Endothelial cell of hepatic sinusoid (primary cell): ENCODE results near the gene ADGRG3.

Experiments
- in situ Hi-C: cut with HindIII; loops from 2 replicates; pipeline ENCODE4 v1.10.0; 2017; ENCODE audit warnings: low sequenced_read_pairs

Gene ADGRG3

GRCh38 chr16:57645691-57646387 lies 22.3 kb upstream of the ADGRG3 start:
- in situ Hi-C loops: loop anchor here (5.0 to 10.0 kb wide), 2 partner anchors 41 to 239 kb away; no protein-coding TSS in a partner anchor

DNA sequence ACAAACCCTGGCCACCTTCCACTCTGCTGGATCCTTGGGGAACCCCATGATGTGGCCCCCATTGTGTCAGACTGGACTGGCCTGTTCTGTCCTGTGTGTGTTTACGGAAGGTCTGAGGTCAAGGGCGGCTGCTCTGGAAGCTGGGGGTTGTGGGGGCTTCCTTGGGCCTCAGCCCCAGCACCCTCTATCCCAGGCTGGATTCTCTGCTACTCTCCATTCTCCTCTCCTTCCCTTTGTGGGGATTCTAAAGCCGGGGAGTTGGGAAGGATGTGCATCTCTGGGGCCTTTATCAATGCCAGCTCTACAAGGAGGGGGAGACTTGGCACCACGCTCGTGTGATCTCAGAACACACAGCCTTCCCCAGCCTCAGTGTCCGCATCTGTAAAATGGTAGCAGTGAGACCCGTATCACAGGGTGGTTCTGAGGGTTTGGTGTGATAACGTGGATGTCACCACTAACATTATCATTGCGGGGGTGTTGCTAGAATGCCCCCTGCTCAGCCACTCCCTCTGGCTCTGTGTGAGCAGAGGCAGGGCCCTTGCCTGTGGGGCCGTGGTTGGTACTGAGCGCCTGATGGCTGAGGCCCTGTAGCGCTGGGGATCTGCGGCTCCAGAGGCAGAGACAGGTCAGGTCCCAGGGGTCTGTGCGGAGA lies 21.6 kb upstream of the ADGRG3 start:
- in situ Hi-C loops: loop anchor here (5.0 to 10.0 kb wide), 2 partner anchors 41 to 238 kb away; no protein-coding TSS in a partner anchor

- in situ Hi-C loops: loop anchor here (5.0 to 10.0 kb wide), 2 partner anchors 40 to 237 kb away; no protein-coding TSS in a partner anchor
Observed at GRCh38 chr16:57647136-57647875, 20.8 kb upstream of the ADGRG3 start.

- in situ Hi-C loops: loop anchor here (5.0 to 10.0 kb wide), 2 partner anchors 39 to 237 kb away; no protein-coding TSS in a partner anchor
Observed at GRCh38 chr16:57648125-57648524, 20.0 kb upstream of the ADGRG3 start.

GRCh38 chr16:57648581-57649442 lies 19.3 kb upstream of the ADGRG3 start:
- in situ Hi-C loops: loop anchor here (5.0 to 10.0 kb wide), 2 partner anchors 38 to 236 kb away; no protein-coding TSS in a partner anchor

DNA sequence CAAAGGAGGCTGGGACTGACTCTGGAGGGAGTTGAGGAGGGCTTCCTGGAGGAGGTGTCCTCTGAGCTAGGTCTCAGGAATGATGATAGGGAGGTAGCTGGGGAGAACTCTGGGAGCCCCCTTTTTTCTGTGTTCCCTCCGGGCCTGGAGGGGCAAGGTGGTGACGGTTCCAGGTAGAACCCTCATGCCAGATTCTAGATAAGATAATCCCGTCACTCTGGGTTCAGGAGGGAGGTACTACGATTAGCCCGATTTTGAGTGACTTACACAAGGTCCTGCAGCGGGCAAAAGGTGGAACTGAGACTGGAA lies 18.7 kb upstream of the ADGRG3 start:
- in situ Hi-C loops: loop anchor here (5.0 to 10.0 kb wide), 2 partner anchors 38 to 235 kb away; no protein-coding TSS in a partner anchor

DNA sequence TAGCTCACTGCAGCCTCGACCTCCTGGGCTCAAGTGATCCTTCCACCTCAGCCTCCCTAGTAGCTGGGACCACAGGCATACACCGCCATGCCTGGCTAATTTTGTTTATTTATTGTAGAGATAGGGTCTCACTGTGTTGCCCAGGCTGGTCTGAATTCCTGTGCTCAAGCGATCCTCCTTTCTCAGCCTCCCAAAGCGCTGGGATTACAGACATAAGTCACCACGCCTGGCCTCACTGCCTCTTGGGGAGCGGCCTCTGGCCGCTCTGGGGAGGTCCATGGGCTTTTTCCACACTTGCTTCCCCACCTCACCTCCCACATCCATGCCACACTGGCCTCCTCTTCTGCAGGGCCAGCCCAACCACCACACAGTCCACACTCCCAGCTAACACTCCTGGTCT lies 18.3 kb upstream of the ADGRG3 start:
- in situ Hi-C loops: loop anchor here (5.0 to 10.0 kb wide), 2 partner anchors 37 to 235 kb away; no protein-coding TSS in a partner anchor

DNA sequence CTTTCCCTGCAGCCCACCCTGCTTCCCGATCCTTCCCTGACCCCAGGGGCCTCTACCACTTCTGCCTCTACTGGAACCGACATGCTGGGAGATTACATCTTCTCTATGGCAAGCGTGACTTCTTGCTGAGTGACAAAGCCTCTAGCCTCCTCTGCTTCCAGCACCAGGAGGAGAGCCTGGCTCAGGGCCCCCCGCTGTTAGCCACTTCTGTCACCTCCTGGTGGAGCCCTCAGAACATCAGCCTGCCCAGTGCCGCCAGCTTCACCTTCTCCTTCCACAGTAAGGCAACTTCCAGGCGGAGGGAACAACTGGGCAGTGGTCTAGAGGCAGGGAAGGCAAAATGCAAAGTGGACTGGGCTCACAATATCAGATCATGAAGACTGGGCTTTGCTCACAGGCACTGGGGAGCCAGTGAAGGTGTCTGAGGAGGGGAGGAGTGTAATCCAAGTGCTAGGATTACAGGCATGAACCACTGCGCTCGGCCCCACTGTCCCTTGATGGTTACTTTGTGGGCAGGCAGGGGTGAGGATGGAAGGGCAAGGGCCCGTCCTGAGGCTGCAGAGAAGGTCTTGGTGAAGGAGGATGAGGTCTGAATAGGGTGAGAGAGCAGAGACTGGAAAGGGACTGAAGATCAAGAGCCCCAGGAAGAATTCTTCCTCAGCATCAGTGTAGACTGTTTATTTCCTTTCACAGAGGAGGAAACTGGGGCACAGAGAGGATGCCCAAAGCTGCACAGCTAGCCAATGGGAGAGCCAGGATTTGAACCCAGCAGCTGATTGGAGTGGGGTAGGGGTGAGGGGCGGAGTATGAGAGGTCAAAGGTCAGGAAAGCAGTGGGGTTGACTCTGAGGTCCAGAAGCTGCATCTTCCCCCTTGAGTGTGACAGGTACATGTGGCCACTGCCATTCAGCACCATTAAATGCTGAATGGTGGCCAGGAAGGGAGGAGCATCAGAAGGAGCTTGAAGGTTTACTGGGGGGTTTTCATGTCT lies 16.5 kb upstream of the ADGRG3 start:
- in situ Hi-C loops: no loop called here

- in situ Hi-C loops: no loop called here
Observed at GRCh38 chr16:57652695-57653471, 15.2 kb upstream of the ADGRG3 start.

GRCh38 chr16:57653936-57654335 lies 14.2 kb upstream of the ADGRG3 start:
- in situ Hi-C loops: no loop called here

DNA sequence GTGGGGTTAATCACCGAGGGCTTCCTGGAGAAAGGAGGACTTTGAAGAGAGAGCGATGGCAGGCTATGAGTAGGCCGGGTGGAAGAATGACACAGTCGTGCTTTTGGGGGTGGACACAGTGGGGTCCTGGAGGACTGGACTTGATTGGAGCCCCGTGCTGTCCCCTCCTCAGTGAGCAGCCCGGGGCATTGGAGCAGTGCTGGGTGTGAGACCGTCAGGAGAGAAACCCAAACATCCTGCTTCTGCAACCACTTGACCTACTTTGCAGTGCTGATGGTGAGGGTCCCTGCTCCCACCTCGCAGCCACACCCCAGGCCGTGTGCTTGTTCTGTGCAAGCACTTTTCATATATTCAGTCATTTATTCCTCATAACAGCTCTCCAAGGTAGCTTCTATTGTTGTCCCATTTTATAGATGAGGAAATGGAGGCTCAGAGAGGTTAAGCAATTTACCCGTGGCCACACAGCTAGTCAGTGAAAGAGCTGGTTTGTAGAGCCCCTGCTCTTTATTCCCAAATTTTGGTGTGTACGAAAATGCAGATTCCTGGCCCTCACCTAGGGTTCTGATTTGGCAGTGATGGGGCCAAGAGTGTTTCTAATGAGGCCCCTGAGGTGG lies 11.7 kb upstream of the ADGRG3 start:
- in situ Hi-C loops: no loop called here

GRCh38 chr16:57657228-57657627 lies 10.9 kb upstream of the ADGRG3 start:
- in situ Hi-C loops: no loop called here

DNA sequence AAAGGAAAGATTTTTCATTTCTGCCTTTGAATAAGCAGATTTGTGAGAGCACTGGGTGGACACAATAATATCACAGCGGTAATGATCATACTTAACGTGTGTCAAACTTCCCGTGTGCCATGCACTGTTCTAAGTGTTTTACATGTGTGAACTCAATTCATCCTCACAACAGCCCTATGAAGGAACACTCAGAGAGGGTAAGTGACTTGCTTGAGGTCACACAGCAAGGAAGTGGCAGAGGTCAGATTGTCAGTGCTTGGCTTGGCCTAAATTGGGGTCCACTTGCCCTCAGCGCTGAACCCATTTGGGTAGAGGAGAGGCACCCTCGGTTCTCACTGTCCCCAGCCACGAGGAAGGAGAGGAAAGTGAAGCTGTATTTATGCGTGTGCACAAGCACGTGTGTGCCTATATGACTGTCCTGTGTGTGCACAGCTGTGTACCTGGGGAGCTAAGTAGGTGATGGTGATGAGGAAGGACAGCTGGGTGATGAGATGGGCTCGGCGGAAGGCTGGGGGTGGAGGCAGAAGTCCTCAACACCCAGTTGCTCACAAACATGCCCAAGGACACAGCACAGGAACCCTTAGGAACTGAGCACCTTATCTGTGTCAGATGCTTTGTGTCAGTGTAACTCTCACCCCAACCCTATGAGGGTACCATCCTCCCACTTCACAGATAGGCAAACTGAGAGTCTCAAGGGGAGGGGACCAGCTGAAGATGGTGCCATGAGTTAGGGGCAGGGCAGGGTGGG lies 9.8 kb upstream of the ADGRG3 start:
- in situ Hi-C loops: no loop called here

DNA sequence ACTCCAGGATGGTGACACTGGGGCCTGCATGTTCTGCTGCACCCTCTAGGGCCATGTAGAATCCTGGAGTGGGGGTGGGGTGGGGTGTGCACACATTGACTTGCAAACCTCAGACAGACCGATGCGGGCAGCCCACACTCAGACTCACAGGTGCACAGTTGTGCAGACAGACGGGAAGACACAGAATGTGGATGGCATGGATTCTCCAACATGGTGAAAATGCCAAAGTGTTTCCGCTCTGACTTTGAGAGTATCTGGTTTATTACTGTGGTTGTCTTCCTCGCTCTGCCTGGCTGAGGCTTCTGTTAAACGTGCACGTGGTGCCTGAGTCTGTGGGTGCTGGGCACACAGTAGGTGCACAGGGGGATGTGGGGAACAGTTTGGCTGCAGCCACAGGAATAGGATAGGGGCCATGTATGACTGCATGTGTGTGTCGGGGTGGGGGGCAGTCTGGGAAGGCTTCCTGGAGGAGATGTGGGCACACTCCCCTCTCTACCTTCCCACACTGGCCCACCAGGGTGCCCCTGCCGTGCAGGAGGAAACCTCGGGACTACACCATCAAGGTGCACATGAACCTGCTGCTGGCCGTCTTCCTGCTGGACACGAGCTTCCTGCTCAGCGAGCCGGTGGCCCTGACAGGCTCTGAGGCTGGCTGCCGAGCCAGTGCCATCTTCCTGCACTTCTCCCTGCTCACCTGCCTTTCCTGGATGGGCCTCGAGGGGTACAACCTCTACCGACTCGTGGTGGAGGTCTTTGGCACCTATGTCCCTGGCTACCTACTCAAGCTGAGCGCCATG lies 9.0 kb upstream of the ADGRG3 start:
- in situ Hi-C loops: no loop called here

DNA sequence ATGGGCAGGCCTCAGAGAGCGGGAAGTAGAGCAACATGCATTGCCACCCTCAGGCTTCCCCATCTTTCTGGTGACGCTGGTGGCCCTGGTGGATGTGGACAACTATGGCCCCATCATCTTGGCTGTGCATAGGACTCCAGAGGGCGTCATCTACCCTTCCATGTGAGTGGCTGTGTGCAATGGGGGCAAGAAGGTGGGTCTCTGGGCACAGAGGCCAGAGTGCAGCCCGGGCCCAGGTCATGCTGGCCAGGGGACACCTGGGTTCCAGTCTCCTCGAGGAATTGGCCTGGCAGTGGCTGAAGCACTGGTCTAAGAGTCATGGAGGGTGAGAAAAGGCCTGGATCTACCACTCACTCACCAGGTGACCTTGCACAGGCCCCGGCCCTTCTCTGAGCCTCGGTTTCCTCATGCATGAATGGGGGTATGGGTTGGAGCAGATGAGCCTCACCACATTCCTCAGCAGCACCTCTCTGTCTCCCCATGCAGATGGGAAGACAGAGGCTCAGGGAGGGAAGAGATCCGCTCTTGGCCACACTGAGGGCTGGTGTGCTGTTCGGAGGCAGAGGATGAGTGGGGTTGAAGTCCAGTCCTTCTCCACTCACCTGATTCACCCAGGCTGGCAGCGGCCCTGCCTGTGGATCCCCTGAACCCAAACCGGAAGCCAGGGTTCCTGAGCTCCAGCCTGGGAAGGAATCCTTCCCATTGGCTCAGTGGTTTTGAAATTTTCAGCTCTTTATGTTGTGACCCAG lies 7.2 kb upstream of the ADGRG3 start:
- in situ Hi-C loops: no loop called here

DNA sequence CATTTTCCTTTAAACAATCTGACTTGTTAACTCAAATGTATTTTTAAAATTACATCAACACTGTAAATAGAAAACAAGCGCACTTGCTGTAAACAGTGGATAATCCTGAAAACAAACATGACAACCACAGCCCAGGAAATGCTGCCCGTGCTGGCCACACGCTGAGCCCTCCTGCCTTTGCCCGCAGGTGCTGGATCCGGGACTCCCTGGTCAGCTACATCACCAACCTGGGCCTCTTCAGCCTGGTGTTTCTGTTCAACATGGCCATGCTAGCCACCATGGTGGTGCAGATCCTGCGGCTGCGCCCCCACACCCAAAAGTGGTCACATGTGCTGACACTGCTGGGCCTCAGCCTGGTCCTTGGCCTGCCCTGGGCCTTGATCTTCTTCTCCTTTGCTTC lies 6.6 kb upstream of the ADGRG3 start:
- in situ Hi-C loops: no loop called here
